HG03103 (cell line): ENCODE measurements around the gene KRTAP1-3.
"Not testable (repeated sequence)": the region's sequence is repeated elsewhere in the genome, so short reads cannot be mapped to it uniquely, and the experiment has no call there.

Source experiments
- ATAC-seq: cut with Tn5 transposase; IDR thresholded peaks from one replicate; pipeline ENCODE4 v1.9.1; 2021; ENCODE audit warnings: low read depth; ENCODE audit not compliant: unreplicated experiment

Gene KRTAP1-3

GRCh38 chr17:41034346-41034935, at the start of gene KRTAP1-3:
Gene KRTAP1-3, minus strand, starts transcription at chr17:41034874. Its CDS starts 53 bp downstream, at chr17:41034821.
- not testable (repeated sequence) for ATAC-seq

DNA sequence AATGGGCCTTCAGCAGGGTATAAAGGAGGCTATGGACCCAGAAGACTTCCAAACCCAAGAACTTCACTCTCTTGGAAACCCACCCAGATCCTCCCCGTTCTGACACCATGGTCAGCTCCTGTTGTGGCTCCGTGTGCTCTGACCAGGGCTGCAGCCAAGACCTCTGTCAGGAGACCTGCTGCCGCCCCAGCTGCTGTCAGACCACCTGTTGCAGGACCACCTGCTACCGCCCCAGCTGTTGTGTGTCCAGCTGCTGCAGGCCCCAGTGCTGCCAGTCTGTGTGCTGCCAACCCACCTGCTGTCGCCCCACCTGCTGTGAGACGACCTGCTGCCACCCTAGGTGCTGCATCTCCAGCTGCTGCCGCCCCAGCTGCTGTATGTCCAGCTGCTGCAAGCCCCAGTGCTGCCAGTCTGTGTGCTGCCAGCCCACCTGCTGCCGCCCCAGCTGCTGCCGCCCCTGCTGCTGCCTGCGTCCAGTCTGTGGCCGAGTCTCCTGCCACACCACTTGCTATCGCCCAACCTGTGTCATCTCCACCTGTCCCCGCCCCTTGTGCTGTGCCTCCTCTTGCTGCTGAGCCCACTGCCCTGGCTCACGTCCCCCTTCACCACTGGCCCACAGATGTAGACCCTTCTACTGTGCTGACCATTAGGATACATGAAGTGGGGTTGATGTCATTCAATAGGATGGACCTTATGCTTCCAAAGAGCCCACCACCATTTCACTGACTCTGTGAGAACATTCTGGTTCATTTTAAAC, 49.6 kb upstream of the KRTAP1-3 start, which contains the start of gene KRTAP4-7:
Gene KRTAP4-7, plus strand, starts transcription at position 51 of the 757 bp plus-strand sequence. Its CDS starts 57 bp downstream, at position 108.
- not testable (repeated sequence) for ATAC-seq

- not testable (repeated sequence) for ATAC-seq
Observed at GRCh38 chr17:41083427-41083826, 48.8 kb upstream of the KRTAP1-3 start.

DNA sequence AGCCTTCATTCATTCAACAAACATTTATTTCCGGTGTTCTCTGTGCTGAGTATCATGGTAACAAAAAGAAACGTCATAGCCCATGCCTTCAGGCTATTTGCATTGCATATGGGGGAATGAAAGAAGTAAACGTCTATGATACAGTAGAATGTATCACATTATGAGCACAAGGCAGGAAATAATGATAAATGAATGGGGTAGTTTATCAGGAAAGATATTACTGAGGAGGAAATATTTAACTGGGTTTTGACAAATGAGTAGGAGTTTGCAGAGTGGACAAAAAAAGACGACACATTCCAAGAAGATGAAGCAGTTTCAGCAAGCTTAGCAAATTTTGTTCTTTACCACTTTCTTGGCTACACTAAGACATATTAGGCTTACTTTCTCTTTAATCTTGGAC, 48.0 kb upstream of the KRTAP1-3 start:
- no peak for ATAC-seq

DNA sequence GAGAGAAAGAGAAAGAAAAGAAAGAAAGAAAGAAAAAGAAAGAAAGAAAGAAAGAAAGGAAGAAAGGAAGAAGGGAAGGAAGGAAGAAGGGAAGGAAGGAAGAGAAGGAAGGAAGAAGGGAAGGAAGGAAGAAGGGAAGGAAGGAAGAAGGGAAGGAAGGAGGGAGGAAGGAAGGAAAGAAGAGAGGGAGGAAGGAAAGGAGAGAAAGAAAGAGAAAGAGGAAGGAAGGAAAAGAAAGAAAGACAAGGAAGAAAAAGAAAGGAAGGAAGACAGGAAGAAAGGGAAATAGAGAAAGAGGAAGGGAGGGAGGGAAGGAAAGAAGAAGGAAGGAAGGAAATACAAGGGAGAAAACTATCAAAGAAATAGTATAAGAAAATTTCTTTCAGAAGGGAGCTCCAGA, 42.1 kb upstream of the KRTAP1-3 start:
- ATAC-seq: no peak

GRCh38 chr17:41073676-41074075, 39.0 kb upstream of the KRTAP1-3 start:
- no peak for ATAC-seq

DNA sequence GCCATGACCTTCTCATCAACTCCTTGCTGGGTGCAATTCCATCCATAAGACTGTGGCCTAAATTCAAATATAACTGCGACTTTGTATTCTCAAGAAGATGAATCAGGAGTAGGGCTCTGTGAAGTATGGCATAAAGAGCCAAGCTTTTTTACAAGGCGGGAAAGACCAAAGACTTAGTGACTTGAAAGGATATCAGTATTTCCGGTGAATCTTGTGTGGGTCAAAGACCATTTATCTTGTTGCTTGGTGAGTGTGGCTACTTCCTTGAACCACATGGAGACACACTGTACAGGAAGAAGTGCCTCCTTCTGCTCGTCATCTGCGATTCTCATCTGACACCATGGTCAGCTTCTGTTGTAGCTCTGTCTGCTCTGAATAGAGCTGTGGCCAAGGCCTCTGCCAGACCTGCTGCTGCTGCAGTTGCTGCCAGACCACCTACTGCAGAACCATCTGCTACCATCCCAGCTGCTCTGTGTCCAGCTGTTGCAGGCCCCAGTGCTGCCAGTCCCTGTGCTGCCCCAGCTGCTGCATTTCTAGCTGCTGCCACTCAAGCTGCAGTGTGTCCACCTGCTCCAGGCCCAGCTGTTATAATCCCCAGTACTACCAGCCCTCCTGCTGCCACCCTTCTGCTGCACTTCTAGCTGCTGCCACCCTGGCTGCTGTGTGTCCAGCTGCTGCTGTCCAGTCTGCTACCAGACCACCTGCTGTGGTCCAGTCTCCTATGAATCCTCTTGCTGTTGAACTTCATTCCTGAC, 37.1 kb upstream of the KRTAP1-3 start:
- ATAC-seq: no peak

DNA sequence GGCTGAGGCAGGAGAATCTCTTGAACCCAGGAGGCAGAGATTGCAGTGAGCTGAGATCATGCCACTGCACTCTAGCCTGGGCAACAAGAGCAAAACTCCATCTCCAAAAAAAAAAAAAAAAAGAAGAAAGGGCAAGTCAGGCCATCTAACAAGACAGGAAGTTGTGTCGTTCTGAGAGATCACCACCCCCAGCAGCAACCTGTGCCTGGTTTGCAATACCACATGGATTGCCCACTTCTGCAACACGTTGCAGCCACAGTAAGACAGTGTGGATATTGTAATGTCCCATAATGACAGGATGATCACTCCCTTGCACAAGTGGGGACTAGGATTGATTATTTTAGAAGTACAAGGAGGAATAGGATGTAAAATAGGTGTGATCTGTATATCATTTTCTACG, 34.4 kb upstream of the KRTAP1-3 start:
- ATAC-seq: no peak

DNA sequence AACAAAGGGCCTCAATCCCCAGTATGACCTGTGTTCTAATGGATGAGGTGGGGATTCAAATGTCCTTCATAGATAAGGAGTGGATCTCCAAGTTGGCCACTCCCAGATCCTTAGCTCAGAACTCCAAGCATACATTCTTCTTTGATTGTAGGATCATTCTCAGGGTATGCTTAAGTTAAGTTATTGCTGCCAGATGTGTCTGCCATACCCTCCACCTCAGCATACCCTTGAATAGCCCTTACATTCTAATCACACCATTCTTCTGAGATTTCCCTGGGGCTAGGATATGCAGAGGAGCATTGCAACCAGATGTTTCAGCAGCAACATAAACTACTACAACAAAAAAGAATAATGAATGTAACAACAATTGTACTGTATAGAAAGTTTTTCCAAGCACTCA, 32.6 kb upstream of the KRTAP1-3 start:
- no peak for ATAC-seq

- ATAC-seq: no peak
Observed at GRCh38 chr17:41065829-41066624, 31.4 kb upstream of the KRTAP1-3 start, which contains the start of gene KRTAP2-4. Gene KRTAP2-4, minus strand, starts transcription at chr17:41065879. Its CDS starts 34 bp downstream, at chr17:41065845.

GRCh38 chr17:41065016-41065689, 30.5 kb upstream of the KRTAP1-3 start:
- ATAC-seq: not testable (repeated sequence)

DNA sequence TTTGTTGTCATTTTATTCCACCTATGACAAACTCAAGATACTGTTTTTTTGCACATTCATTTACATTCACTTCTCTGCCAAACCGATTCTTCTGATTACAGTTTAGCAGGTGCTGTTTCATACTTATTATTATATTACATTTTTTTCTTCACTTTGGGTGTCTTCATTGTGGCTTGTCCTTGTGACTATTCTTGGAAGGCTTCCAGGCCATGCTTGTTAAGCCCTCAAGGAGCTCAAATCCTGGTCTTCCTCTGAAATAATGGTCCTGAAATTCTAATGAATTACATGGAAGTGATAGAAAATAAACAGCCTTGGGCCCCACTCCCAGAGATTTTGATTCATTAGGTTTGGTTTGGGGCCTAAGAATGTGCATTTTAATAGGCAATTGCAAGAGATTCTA, 29.6 kb upstream of the KRTAP1-3 start:
- ATAC-seq: no peak

DNA sequence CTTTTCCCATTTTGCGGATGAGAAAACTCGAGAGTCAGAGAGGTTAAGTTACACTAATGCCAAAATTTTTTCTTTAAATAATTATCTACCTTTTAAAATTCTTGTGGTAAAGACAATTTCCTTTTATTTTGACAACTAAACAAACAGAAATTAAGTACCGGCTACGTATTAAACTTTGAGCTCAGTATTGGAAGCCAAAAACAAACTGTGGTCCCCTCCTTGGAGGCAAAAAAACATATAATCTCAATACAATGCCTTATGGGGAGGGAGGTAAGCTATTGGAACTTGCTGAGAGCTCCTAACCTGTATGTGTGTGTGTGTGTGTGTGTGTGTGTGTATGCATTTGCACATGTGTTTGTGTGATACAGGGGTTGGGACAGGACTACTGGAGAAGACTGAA, 28.8 kb upstream of the KRTAP1-3 start:
- ATAC-seq: no peak

DNA sequence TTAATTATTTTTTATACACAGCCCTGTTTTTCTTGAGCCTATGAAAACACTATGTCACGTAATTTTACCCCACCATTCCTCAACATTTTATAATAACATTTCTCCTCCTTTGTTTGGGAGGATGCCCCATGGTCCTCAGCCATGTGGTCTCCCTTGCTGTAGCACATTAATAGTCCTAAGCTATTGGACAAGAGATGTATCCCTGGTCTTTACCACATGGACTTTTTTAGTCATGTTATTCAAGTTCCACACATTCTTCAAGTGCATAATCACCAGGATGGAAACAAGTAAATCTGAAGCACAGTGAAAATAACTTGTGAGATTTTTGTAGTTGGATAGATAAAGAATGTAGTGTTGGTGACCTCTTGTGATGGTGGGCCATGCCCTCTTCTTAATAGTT, 27.3 kb upstream of the KRTAP1-3 start:
- ATAC-seq: no peak

GRCh38 chr17:41060052-41060604, 25.5 kb upstream of the KRTAP1-3 start, which contains the start of gene KRTAP2-3:
Gene KRTAP2-3, minus strand, starts transcription at chr17:41060114. Its CDS starts 64 bp downstream, at chr17:41060050.
- ATAC-seq: no peak

- ATAC-seq: not testable (repeated sequence)
Observed at GRCh38 chr17:41059276-41060051, 24.8 kb upstream of the KRTAP1-3 start.

DNA sequence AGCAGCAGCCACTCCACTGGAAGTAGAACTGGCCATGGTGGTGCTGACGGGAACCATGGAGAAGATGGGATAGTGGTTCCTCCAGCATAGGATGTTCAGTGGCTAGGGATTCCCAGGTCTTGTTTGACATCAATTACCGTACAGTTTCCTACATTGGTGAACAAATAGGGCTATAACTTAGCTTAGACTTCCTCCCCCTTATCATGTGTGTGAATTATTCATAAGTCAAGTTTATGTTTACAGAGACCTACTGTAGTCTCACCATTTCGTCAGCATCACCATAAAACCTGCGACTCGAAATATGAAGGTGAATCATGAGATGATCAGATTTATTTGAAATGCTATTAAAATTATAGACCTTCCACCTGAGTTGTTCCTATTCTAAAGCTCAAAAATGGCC, 24.1 kb upstream of the KRTAP1-3 start:
- no peak for ATAC-seq

GRCh38 chr17:41057547-41057946, 22.9 kb upstream of the KRTAP1-3 start:
- ATAC-seq: no peak

- not testable (repeated sequence) for ATAC-seq
Observed at GRCh38 chr17:41055130-41055529, 20.5 kb upstream of the KRTAP1-3 start, which contains the start of gene KRTAP2-2. Gene KRTAP2-2, minus strand, starts transcription at chr17:41055230. Its CDS starts 19 bp downstream, at chr17:41055211.
